ENCODE results near the gene MT1A.

DNA sequence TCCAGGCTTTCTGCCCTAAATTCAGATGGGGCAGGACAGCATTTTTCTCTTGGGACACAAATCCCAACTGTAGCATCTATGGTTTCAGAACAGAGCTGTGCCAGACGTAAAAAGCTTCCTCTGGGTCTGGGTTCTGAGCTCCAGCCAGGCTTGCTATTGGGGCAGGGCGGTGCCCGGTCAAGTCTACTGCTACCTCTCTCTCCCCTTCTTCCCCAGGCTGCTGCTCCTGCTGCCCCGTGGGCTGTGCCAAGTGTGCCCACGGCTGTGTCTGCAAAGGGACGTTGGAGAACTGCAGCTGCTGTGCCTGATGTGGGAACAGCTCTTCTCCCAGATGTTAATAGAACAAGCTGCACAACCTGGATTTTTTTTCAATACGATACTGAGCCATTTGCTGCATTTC, 4.9 kb upstream of the MT1A start:
- TF ChIP-seq, protein P1, sequence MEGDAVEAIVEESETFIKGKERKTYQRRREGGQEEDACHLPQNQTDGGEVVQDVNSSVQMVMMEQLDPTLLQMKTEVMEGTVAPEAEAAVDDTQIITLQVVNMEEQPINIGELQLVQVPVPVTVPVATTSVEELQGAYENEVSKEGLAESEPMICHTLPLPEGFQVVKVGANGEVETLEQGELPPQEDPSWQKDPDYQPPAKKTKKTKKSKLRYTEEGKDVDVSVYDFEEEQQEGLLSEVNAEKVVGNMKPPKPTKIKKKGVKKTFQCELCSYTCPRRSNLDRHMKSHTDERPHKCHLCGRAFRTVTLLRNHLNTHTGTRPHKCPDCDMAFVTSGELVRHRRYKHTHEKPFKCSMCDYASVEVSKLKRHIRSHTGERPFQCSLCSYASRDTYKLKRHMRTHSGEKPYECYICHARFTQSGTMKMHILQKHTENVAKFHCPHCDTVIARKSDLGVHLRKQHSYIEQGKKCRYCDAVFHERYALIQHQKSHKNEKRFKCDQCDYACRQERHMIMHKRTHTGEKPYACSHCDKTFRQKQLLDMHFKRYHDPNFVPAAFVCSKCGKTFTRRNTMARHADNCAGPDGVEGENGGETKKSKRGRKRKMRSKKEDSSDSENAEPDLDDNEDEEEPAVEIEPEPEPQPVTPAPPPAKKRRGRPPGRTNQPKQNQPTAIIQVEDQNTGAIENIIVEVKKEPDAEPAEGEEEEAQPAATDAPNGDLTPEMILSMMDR (IDR thresholded peaks at IDR 0.05): no peak
- no peak for TF ChIP-seq EP300 (IDR thresholded peaks at IDR 0.05)
- no peak for TF ChIP-seq POLR2A (IDR thresholded peaks at IDR 0.05)

Measured in ovary (tissue), 3 donors.